H1 (cell line): ENCODE data around the gene MIA2. TPM values are rescaled to one million over a fixed set of nuclear protein-coding genes. Genes with fewer than 3 reads are reported as not detected.

Experiments
- FOSL1 ChIP-seq: IDR thresholded peaks from 2 replicates; pipeline ENCODE4 v1.6.1; 2011; ENCODE audit warnings: mild to moderate bottlenecking, low read depth, low read length, moderate library complexity; ENCODE audit not compliant: insufficient read depth
- RFX5 ChIP-seq: IDR thresholded peaks from 2 replicates; pipeline ENCODE4 v1.6.1; 2011; ENCODE audit warnings: low read depth, low read length, improper control_type of control experiment, borderline replicate concordance
- polyA plus RNA-seq, 7 experiments: library from polyadenylated mRNA; depleted of rRNA in 3 of 7; stranded (reverse) in 5 of 7; unstranded in 2 of 7; fragments of >200 nt in 5 of 7; fragments of 200-250 nt in 2 of 7; gene quantifications; 1 replicate in 5 of 7; 2 replicates in 1 of 7; 4 replicates in 1 of 7; pipeline versions ENCODE4 v1.2.1 to v1.2.3, GENCODE V29; 2011 to 2013; ENCODE audit warnings: missing spikeins in 2 of 7, mixed read lengths in 2 of 7
- total RNA-seq: library from RNA; stranded (reverse); fragmentation: NEBNext Ultra II Directional; extraction: Animal tissue kit (Norgen Biotek cat#: 25700); gene quantifications from 2 replicates; pipeline ENCODE4 v1.2.1, GENCODE V29; 2021
- TF ChIP-seq, protein P1 (sequence below): fragments of 300-600 bp; sonication (generic); IDR thresholded peaks from 2 replicates; pipeline ENCODE4 v1.7.1; 2012; ENCODE audit warnings: low read length, moderate library complexity, mild to moderate bottlenecking, inconsistent platforms; ENCODE audit not compliant: insufficient replicate concordance

The MIA2 gene
- total and polyA plus RNA-seq, 2 of the 8 experiments (the other 6 are each of a cell fraction or from before 2014, with no cell fraction given), result 10.1 to 15.0 TPM

DNA sequence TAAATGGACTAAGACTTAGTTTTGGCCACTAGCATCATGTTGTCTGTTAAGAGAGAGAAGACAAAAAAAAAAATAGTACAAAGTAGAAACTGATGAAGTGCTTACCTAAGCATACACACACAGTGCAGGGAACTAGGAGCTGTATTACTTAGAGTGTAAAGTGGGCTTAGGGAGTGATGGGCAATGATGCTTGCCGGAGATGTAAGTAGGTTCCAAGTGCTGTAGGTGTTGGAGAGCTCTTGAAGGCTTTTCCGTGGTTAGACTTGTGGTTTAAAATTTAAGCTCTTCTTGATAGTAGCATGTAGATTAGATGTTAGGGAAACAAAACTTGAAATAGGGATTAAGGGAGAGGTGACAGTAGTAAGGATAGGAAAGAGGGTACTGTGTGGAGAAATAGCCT lies 34.7 kb downstream of the MIA2 start (continued):
- TF ChIP-seq, protein P1, sequence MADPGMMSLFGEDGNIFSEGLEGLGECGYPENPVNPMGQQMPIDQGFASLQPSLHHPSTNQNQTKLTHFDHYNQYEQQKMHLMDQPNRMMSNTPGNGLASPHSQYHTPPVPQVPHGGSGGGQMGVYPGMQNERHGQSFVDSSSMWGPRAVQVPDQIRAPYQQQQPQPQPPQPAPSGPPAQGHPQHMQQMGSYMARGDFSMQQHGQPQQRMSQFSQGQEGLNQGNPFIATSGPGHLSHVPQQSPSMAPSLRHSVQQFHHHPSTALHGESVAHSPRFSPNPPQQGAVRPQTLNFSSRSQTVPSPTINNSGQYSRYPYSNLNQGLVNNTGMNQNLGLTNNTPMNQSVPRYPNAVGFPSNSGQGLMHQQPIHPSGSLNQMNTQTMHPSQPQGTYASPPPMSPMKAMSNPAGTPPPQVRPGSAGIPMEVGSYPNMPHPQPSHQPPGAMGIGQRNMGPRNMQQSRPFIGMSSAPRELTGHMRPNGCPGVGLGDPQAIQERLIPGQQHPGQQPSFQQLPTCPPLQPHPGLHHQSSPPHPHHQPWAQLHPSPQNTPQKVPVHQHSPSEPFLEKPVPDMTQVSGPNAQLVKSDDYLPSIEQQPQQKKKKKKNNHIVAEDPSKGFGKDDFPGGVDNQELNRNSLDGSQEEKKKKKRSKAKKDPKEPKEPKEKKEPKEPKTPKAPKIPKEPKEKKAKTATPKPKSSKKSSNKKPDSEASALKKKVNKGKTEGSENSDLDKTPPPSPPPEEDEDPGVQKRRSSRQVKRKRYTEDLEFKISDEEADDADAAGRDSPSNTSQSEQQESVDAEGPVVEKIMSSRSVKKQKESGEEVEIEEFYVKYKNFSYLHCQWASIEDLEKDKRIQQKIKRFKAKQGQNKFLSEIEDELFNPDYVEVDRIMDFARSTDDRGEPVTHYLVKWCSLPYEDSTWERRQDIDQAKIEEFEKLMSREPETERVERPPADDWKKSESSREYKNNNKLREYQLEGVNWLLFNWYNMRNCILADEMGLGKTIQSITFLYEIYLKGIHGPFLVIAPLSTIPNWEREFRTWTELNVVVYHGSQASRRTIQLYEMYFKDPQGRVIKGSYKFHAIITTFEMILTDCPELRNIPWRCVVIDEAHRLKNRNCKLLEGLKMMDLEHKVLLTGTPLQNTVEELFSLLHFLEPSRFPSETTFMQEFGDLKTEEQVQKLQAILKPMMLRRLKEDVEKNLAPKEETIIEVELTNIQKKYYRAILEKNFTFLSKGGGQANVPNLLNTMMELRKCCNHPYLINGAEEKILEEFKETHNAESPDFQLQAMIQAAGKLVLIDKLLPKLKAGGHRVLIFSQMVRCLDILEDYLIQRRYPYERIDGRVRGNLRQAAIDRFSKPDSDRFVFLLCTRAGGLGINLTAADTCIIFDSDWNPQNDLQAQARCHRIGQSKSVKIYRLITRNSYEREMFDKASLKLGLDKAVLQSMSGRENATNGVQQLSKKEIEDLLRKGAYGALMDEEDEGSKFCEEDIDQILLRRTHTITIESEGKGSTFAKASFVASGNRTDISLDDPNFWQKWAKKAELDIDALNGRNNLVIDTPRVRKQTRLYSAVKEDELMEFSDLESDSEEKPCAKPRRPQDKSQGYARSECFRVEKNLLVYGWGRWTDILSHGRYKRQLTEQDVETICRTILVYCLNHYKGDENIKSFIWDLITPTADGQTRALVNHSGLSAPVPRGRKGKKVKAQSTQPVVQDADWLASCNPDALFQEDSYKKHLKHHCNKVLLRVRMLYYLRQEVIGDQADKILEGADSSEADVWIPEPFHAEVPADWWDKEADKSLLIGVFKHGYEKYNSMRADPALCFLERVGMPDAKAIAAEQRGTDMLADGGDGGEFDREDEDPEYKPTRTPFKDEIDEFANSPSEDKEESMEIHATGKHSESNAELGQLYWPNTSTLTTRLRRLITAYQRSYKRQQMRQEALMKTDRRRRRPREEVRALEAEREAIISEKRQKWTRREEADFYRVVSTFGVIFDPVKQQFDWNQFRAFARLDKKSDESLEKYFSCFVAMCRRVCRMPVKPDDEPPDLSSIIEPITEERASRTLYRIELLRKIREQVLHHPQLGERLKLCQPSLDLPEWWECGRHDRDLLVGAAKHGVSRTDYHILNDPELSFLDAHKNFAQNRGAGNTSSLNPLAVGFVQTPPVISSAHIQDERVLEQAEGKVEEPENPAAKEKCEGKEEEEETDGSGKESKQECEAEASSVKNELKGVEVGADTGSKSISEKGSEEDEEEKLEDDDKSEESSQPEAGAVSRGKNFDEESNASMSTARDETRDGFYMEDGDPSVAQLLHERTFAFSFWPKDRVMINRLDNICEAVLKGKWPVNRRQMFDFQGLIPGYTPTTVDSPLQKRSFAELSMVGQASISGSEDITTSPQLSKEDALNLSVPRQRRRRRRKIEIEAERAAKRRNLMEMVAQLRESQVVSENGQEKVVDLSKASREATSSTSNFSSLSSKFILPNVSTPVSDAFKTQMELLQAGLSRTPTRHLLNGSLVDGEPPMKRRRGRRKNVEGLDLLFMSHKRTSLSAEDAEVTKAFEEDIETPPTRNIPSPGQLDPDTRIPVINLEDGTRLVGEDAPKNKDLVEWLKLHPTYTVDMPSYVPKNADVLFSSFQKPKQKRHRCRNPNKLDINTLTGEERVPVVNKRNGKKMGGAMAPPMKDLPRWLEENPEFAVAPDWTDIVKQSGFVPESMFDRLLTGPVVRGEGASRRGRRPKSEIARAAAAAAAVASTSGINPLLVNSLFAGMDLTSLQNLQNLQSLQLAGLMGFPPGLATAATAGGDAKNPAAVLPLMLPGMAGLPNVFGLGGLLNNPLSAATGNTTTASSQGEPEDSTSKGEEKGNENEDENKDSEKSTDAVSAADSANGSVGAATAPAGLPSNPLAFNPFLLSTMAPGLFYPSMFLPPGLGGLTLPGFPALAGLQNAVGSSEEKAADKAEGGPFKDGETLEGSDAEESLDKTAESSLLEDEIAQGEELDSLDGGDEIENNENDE, result no peak
- TF ChIP-seq RFX5 (no peak), FOSL1 (no peak)
